GM12873 (cell line): ENCODE results near the gene CYP4X1.
A peak's percentile ranks its signal among the peaks of the same experiment; 100 is the strongest.

ENCODE experiments used
- TF ChIP-seq, protein P1 (sequence below): IDR thresholded peaks from 2 replicates; pipeline ENCODE4 v1.5.1; 2012; ENCODE audit warnings: low read depth, mild to moderate bottlenecking, moderate library complexity, low read length, control low read depth; ENCODE audit not compliant: insufficient read depth; ENCODE audit errors: missing control alignments

Gene CYP4X1

GRCh38 chr1:47036764-47037163 lies 13.3 kb downstream of the CYP4X1 start:
- TF ChIP-seq, protein P1, sequence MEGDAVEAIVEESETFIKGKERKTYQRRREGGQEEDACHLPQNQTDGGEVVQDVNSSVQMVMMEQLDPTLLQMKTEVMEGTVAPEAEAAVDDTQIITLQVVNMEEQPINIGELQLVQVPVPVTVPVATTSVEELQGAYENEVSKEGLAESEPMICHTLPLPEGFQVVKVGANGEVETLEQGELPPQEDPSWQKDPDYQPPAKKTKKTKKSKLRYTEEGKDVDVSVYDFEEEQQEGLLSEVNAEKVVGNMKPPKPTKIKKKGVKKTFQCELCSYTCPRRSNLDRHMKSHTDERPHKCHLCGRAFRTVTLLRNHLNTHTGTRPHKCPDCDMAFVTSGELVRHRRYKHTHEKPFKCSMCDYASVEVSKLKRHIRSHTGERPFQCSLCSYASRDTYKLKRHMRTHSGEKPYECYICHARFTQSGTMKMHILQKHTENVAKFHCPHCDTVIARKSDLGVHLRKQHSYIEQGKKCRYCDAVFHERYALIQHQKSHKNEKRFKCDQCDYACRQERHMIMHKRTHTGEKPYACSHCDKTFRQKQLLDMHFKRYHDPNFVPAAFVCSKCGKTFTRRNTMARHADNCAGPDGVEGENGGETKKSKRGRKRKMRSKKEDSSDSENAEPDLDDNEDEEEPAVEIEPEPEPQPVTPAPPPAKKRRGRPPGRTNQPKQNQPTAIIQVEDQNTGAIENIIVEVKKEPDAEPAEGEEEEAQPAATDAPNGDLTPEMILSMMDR = no peak

GRCh38 chr1:47059376-47059775 lies 35.9 kb downstream of the CYP4X1 start:
- TF ChIP-seq, protein P1 = no peak

DNA sequence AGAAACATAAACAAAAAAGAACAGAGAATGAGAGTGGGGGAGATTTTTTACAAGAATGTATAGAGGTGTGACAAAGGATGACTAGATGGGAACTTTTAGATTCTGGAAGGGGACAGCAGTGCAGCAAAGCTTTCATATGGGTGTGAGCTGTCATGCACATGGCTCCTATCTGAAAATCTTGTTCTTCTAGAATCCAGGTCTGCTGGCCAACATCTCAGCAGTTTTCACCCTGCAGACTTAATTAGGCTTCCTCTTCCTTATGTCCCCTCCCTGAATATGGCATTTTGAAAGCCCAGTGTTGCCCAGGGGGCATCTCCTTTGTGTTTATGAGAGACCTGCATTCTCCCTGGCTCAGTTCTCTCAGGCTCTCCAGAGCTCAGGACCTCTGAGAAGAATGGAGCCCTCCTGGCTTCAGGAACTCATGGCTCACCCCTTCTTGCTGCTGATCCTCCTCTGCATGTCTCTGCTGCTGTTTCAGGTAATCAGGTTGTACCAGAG lies 43.7 kb downstream of the CYP4X1 start, which contains the start of gene CYP4Z1:
CYP4Z1 (plus strand) TSS at position 135 of the 498 bp plus-strand sequence; CDS start at position 395, 260 bp downstream.
- TF ChIP-seq, protein P1 = no peak

GRCh38 chr1:47089356-47089755 lies 65.9 kb downstream of the CYP4X1 start:
- TF ChIP-seq, protein P1 = peak; percentile 54

DNA sequence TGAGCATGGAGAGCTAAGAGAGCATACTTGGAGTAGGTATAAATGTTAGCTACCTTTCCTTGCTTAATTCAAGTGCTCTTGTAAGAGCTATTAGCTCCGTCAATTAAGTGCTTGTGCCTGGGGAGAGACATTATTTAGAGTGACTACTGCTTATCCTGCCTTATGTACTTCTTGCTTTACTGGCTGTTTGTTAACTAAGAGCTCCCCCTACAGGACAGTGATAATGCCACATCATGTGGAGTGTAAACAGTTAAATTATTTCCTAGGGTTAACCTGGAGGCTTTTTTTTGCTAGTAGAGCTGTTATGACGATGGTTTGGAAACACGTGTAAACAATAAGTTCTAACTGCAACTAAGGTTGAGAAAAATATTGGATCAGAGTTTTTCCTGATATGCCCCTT lies 68.0 kb downstream of the CYP4X1 start:
- TF ChIP-seq, protein P1 = peak; percentile 27
